ENCODE measurements around the gene CALHM2.

DNA sequence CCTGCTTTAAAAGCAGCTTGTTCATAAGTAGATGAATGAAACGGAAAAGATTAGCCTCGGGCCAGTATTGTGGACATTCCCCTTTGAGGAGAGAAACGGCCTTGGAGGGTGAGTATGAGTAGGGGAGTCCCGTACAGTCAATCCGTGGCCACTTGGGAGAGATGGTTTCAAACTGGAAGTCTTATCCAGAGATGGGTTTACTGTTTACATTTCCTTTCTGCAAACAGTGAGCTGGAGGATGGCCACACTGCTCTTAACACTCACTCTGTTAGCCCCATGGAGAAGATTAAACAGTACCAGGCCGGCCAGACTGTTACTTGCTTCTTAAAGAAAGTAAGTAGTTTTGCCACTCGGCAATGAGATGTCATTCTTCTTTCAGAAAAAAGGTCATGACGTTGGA is 20.3 kb downstream of the CALHM2 start:
- TF ChIP-seq, protein P1, sequence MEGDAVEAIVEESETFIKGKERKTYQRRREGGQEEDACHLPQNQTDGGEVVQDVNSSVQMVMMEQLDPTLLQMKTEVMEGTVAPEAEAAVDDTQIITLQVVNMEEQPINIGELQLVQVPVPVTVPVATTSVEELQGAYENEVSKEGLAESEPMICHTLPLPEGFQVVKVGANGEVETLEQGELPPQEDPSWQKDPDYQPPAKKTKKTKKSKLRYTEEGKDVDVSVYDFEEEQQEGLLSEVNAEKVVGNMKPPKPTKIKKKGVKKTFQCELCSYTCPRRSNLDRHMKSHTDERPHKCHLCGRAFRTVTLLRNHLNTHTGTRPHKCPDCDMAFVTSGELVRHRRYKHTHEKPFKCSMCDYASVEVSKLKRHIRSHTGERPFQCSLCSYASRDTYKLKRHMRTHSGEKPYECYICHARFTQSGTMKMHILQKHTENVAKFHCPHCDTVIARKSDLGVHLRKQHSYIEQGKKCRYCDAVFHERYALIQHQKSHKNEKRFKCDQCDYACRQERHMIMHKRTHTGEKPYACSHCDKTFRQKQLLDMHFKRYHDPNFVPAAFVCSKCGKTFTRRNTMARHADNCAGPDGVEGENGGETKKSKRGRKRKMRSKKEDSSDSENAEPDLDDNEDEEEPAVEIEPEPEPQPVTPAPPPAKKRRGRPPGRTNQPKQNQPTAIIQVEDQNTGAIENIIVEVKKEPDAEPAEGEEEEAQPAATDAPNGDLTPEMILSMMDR (conservative IDR thresholded peaks at IDR 0.05 in 1 of 2, IDR thresholded peaks at IDR 0.05 in 1 of 2; ENCODE audit: low read depth in 1 of 2, low read length in 2 of 2) = no peak
- TF ChIP-seq EZH2 (IDR thresholded peaks at IDR 0.05; ENCODE audit: low read length, missing control alignments) = no peak

All from fibroblast of lung (primary cell).